K562 (cell line): ENCODE measurements around the gene PCDH1. TPM values are rescaled to one million over a fixed set of nuclear protein-coding genes. Genes with fewer than 3 reads are reported as not detected.

ENCODE experiments used
- ATF7 ChIP-seq: fragments of 450-650 bp; IDR thresholded peaks from 2 replicates; pipeline ENCODE4 v1.7.1; 2014; ENCODE audit warnings: mild to moderate bottlenecking, moderate library complexity
- BRCA1 ChIP-seq, 2 experiments: fragments of 450-650 bp in 1 of 2; sonication (generic) in 1 of 2; formaldehyde crosslinking in 1 of 2; IDR thresholded peaks; 2 replicates each; pipeline versions ENCODE4 v1.5.0 to v1.6.1; 2017 to 2020; ENCODE audit warnings: mild to moderate bottlenecking in 1 of 2, missing genetic modification reagents in 1 of 2
- CBX5 ChIP-seq: IDR thresholded peaks from 2 replicates; pipeline ENCODE4 v1.6.1; 2014; ENCODE audit warnings: low read depth, borderline replicate concordance
- CHD2 ChIP-seq: IDR thresholded peaks from 2 replicates; pipeline ENCODE4 v1.6.1; 2011; ENCODE audit warnings: low read depth, low read length
- MAZ ChIP-seq, 2 experiments: fragments of 450-650 bp in 1 of 2; sonication (generic) in 1 of 2; formaldehyde crosslinking; IDR thresholded peaks in 1 of 2; conservative IDR thresholded peaks in 1 of 2; 2 replicates each; pipeline versions ENCODE4 v1.4.0 to v1.5.0; 2020; ENCODE audit warnings: mild to moderate bottlenecking in 1 of 2, missing genetic modification reagents in 1 of 2
- MED1 ChIP-seq: sonication (generic); formaldehyde crosslinking; IDR thresholded peaks from 2 replicates; pipeline ENCODE4 v1.8.1; 2023; ENCODE audit warnings: missing genetic modification reagents, borderline replicate concordance
- MYNN ChIP-seq, 2 experiments: sonication (generic); formaldehyde crosslinking in 1 of 2; IDR thresholded peaks; 2 replicates each; pipeline versions ENCODE4 v1.5.0 to v1.6.1; 2016 to 2020; ENCODE audit warnings: antibody characterized with exemption in 1 of 2, missing genetic modification reagents in 1 of 2
- NFRKB ChIP-seq: fragments of 450-650 bp; IDR thresholded peaks from 2 replicates; pipeline ENCODE4 v1.6.1; 2016; ENCODE audit warnings: low read depth
- SIX5 ChIP-seq, 2 experiments: IDR thresholded peaks; 2 replicates each; pipeline ENCODE4 v1.6.1; 2011; ENCODE audit warnings: low read length in 2 of 2, borderline replicate concordance in 1 of 2, low read depth in 1 of 2, mild to moderate bottlenecking in 1 of 2, moderate library complexity in 1 of 2; ENCODE audit not compliant: insufficient read depth in 1 of 2
- SNRNP70 ChIP-seq: fragments of 200-400 bp; formaldehyde crosslinking; optimal IDR thresholded peaks from 2 replicates; pipeline ENCODE3; 2017; ENCODE audit warnings: low read depth, low read length
- SRSF7 ChIP-seq: fragments of 200-400 bp; formaldehyde crosslinking; optimal IDR thresholded peaks from 2 replicates; pipeline ENCODE3; 2017; ENCODE audit warnings: mild to moderate bottlenecking, low read depth, low read length
- TBP ChIP-seq: optimal IDR thresholded peaks from 2 replicates; pipeline ENCODE3; 2011; ENCODE audit warnings: low read depth, low read length, improper control_type of control experiment
- ZBTB7A ChIP-seq: IDR thresholded peaks from 2 replicates; pipeline ENCODE4 v1.6.1; 2011; ENCODE audit warnings: low read depth, mild to moderate bottlenecking, low read length, moderate library complexity, borderline replicate concordance; ENCODE audit not compliant: control insufficient read depth
- ZNF24 ChIP-seq: fragments of 450-650 bp; IDR thresholded peaks from 2 replicates; pipeline ENCODE4 v1.6.1; 2016
- ZNF316 ChIP-seq: fragments of 450-650 bp; IDR thresholded peaks from 2 replicates; pipeline ENCODE4 v1.6.1; 2016
- polyA plus RNA-seq, 8 experiments: library from polyadenylated mRNA; depleted of rRNA in 4 of 8; stranded (reverse) in 5 of 8; unstranded in 3 of 8; fragments of >200 nt; fragmentation: Nextera tagmentation in 2 of 8; fragmentation: Illumina TruSeq in 1 of 8; extraction: Ambion mirVana in 2 of 8; extraction: Trizol in 1 of 8; gene quantifications; 2 replicates each; pipeline versions ENCODE4 v1.2.1 to v1.2.3, GENCODE V29; 2011 to 2014; ENCODE audit warnings: inconsistent platforms in 1 of 8, missing spikeins in 1 of 8
- total RNA-seq, 7 experiments: library from RNA; depleted of rRNA in 6 of 7; stranded (reverse); fragments of >200 nt in 6 of 7; fragmentation: Illumina TruSeq in 2 of 7; extraction: Trizol in 2 of 7; gene quantifications; 2 replicates each; pipeline versions ENCODE4 v1.2.1 to v1.2.3, GENCODE V29; 2011 to 2021; ENCODE audit warnings: low replicate concordance in 1 of 7
- TF ChIP-seq, protein P1 (sequence below): fragments of 450-650 bp; formaldehyde crosslinking; IDR thresholded peaks from 2 replicates; pipeline ENCODE4 v1.4.0; 2022; ENCODE audit warnings: missing genetic modification characterization
- TF ChIP-seq, protein P2 (sequence below): fragments of 450-650 bp; IDR thresholded peaks from one replicate; pipeline ENCODE4 v1.6.1; 2018; ENCODE audit warnings: mild to moderate bottlenecking, moderate library complexity; ENCODE audit not compliant: partially characterized antibody
- TF ChIP-seq, protein P3 (sequence below): fragments of 450-650 bp; IDR thresholded peaks from 2 replicates; pipeline ENCODE4 v1.6.1; 2016; ENCODE audit warnings: mild to moderate bottlenecking
- TF ChIP-seq, protein P4 (sequence below): fragments of 450-650 bp; formaldehyde crosslinking; IDR thresholded peaks from 2 replicates; pipeline ENCODE4 v1.4.0; 2020; ENCODE audit warnings: mild to moderate bottlenecking, moderate library complexity
- TF ChIP-seq, protein P5 (sequence below): fragments of 250-450 bp; sonication (Bioruptor Pico); IDR thresholded peaks from 2 replicates; pipeline ENCODE4 v1.5.0; 2020; ENCODE audit warnings: mild to moderate bottlenecking

The PCDH1 gene
- total and polyA plus RNA-seq, 9 of the 15 experiments (the other 6 are each of a cell fraction or from before 2014, with no cell fraction given) = 0.11 to 3.6 (median 1.9) TPM; not detected in 1

DNA sequence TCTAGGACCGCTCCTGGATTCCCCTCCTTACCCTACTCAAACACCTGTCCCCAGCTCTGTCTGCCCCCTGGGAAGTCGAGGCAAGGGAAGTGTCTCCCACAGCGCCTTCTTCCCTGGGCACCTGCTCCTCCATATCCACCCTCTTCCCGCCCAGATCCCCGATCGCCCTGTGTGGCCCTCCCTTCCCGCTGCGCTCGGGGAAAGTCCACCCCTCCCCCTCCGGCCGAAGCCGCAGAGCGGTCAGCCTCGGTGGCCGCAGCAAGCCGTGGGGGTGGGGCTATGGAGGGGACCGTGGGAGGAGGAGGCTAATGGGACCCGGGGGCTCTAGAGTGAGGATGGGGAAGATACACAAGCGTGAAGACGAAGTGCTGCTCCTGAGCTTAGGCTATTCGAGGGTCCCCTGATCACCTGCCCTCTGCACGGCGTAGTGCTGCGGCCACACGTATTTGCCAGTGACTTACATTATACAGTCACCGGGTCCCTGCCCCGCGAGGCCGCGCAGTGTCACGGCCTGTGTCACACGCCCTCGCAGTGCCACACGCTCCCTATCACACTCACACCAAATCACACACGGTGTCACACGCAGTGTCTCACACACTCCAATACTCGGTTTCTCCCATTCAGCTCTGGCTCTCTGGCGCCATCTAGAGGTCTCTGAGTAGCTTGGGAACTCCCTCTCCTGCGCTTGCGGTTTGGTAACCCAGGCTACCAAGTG lies 658 bp upstream of the PCDH1 start (continued):
- TF ChIP-seq MED1 (CRISPR knock-in tag) (no peak), ZBTB7A (no peak), BRCA1 (IDR thresholded peaks at IDR 0.05) (no peak), BRCA1 (CRISPR knock-in tag; IDR thresholded peaks at IDR 0.05) (0 out of 2 replicates have a peak, but pooled peaks have one; percentile 64), TBP (no peak), ATF7 (0 out of 2 replicates have a peak, but pooled peaks have one; percentile 42), NFRKB (no peak), MYNN (IDR thresholded peaks at IDR 0.05) (peak; percentile 92), MYNN (CRISPR knock-in tag; IDR thresholded peaks at IDR 0.05) (no peak), MAZ (CRISPR knock-in tag; conservative IDR thresholded peaks at IDR 0.05 in 1 of 2, IDR thresholded peaks at IDR 0.05 in 1 of 2) (peak in 1 of 2 experiments; percentile 64; a peak in 2 of 4 replicates), ZNF316 (no peak), ZNF24 (0 out of 2 replicates have a peak, but pooled peaks have one; percentile 26), SNRNP70 (no peak), SIX5 (IDR thresholded peaks at IDR 0.05; ENCODE audit: borderline replicate concordance in 1 of 2, insufficient read depth in 1 of 2, low read depth in 1 of 2, low read length in 2 of 2) (no peak), CHD2 (no peak; the same call in 1 of the 2 replicates), SRSF7 (no peak), CBX5 (no peak)
- TF ChIP-seq, protein P1, sequence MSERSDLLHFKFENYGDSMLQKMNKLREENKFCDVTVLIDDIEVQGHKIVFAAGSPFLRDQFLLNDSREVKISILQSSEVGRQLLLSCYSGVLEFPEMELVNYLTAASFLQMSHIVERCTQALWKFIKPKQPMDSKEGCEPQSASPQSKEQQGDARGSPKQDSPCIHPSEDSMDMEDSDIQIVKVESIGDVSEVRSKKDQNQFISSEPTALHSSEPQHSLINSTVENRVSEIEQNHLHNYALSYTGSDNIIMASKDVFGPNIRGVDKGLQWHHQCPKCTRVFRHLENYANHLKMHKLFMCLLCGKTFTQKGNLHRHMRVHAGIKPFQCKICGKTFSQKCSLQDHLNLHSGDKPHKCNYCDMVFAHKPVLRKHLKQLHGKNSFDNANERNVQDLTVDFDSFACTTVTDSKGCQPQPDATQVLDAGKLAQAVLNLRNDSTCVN = no peak
- TF ChIP-seq, protein P2, sequence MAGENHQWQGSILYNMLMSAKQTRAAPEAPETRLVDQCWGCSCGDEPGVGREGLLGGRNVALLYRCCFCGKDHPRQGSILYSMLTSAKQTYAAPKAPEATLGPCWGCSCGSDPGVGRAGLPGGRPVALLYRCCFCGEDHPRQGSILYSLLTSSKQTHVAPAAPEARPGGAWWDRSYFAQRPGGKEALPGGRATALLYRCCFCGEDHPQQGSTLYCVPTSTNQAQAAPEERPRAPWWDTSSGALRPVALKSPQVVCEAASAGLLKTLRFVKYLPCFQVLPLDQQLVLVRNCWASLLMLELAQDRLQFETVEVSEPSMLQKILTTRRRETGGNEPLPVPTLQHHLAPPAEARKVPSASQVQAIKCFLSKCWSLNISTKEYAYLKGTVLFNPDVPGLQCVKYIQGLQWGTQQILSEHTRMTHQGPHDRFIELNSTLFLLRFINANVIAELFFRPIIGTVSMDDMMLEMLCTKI = no peak
- TF ChIP-seq, protein P3, sequence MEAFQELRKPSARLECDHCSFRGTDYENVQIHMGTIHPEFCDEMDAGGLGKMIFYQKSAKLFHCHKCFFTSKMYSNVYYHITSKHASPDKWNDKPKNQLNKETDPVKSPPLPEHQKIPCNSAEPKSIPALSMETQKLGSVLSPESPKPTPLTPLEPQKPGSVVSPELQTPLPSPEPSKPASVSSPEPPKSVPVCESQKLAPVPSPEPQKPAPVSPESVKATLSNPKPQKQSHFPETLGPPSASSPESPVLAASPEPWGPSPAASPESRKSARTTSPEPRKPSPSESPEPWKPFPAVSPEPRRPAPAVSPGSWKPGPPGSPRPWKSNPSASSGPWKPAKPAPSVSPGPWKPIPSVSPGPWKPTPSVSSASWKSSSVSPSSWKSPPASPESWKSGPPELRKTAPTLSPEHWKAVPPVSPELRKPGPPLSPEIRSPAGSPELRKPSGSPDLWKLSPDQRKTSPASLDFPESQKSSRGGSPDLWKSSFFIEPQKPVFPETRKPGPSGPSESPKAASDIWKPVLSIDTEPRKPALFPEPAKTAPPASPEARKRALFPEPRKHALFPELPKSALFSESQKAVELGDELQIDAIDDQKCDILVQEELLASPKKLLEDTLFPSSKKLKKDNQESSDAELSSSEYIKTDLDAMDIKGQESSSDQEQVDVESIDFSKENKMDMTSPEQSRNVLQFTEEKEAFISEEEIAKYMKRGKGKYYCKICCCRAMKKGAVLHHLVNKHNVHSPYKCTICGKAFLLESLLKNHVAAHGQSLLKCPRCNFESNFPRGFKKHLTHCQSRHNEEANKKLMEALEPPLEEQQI = no peak
- TF ChIP-seq, protein P4, sequence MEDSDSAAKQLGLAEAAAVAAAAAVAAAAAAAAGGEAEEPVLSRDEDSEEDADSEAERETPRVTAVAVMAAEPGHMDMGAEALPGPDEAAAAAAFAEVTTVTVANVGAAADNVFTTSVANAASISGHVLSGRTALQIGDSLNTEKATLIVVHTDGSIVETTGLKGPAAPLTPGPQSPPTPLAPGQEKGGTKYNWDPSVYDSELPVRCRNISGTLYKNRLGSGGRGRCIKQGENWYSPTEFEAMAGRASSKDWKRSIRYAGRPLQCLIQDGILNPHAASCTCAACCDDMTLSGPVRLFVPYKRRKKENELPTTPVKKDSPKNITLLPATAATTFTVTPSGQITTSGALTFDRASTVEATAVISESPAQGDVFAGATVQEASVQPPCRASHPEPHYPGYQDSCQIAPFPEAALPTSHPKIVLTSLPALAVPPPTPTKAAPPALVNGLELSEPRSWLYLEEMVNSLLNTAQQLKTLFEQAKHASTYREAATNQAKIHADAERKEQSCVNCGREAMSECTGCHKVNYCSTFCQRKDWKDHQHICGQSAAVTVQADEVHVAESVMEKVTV = peak; percentile 62
- TF ChIP-seq, protein P5, sequence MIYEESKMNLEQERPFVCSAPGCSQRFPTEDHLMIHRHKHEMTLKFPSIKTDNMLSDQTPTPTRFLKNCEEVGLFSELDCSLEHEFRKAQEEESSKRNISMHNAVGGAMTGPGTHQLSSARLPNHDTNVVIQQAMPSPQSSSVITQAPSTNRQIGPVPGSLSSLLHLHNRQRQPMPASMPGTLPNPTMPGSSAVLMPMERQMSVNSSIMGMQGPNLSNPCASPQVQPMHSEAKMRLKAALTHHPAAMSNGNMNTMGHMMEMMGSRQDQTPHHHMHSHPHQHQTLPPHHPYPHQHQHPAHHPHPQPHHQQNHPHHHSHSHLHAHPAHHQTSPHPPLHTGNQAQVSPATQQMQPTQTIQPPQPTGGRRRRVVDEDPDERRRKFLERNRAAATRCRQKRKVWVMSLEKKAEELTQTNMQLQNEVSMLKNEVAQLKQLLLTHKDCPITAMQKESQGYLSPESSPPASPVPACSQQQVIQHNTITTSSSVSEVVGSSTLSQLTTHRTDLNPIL (CRISPR knock-in tag) = no peak
